Hematopoietic multipotent progenitor cell (in vitro differentiated cells): Measurements from ENCODE around the gene ADM. TPM values are rescaled to one million over a fixed set of nuclear protein-coding genes. Genes with fewer than 3 reads are reported as not detected.

Experiments used
- DNase-seq, 3 donors: peaks; one replicate each; pipeline ENCODE4 v3.0.0-alpha.2; 2011 to 2015; ENCODE audit warnings: low read depth in 2 of 3, low spot score in 2 of 3
- total RNA-seq: library from RNA; depleted of rRNA; stranded (reverse); fragments of >200 nt; gene quantifications from one replicate; pipeline ENCODE4 v1.2.3, GENCODE V29; 2012

The ADM gene
- total RNA-seq, 1 donor, result 3.2 TPM

- DNase-seq, result no peak
Observed at GRCh38 chr11:10326012-10326964, 21.4 kb downstream of the ADM start.

DNA sequence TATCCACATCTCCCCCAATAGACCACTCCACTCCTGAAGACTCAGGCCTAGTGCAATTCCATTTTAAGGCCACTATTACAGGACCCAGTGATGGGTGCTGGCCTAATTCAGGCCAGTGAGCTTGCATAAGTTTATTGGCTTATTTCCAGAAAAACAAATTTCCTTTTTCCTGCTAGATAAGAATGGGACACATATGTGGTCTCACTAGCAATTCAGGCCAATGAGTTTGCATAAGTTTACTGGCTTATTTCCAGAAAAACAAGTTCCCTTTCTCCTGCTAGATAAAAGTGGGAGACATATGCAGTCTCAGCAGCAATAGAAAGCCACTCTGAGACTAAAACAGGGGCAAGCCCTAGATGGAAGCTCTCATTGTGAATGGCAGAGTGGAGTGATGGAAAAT, 22.4 kb downstream of the ADM start:
- peak in 1 of 3 donors; percentile 60 for DNase-seq

DNA sequence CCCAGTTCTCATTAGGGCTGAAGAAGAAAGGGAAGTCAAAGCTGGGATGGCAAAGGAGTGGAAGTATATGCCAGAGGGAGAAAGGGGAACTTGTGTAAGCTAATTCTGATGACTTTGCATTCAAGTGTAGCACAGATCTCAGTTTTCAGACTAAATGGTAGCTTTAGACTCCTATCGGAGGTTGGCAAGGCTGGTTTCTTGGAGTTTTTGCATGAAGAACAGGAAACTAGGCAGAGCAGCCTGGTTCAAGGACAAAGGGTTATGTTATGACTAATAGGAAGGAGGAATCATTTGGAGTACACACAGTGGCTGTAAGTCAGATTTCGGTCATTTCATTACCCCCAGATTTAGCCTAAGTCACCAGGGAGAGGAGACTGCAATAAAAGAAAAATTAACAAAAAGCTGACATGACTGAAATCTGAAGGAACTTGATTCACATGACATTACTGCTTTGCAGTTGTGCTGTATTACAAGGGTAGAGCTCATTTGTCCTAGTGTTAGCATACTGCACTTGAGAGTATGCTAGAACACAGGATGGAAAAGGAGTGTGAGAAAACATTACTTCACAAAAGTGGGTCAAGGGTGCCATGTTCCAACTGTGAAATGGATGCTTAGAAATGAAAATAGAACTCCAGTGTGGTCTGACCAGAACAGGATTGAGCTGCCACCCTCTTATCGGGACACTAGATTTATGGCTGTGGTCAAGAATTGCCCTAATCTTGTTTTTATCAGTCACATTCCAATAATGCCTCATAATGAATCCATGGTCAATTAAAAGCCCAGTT, 23.6 kb downstream of the ADM start:
- no peak for DNase-seq

DNA sequence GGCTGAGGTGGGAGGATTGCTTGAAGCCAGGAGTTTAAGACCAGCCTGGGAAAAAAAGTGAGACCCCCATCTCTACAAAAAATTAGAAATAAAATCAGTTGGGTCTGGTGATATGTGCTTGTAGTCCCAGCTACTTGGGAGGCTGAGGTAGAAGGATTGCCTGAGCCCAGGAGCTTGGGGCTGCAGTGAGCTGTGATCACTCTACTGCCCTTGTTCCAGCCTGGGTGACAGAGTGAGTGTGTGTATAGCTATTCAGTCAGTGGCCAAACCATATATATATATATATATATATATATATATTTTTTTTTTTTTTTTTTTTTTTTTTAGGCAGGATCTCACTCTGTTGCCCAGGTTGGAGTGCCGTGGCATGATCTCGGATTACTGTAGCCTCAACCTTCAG, 24.5 kb downstream of the ADM start:
- no peak for DNase-seq

DNA sequence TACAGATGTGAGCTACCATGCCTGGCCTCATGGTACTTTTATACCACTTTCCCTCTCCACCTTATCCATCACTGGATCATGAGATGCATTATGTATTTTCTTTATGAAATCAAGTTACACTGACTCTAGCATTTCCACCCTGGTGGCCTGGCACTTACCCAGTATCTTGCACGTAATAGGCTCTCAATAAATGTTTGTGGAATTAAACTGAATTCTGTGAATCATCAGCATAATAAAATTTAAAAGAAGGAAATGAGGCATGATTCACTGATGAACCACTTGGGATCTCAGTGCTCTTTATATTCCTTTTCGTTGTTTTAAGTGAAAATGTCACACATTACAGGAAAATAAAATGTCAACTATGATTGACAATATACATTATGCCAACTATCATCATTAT, 25.1 kb downstream of the ADM start:
- DNase-seq, result no peak

- no peak for DNase-seq
Observed at GRCh38 chr11:10331548-10332289, 26.8 kb downstream of the ADM start.

GRCh38 chr11:10333490-10333889, 28.6 kb downstream of the ADM start:
- DNase-seq, result no peak

DNA sequence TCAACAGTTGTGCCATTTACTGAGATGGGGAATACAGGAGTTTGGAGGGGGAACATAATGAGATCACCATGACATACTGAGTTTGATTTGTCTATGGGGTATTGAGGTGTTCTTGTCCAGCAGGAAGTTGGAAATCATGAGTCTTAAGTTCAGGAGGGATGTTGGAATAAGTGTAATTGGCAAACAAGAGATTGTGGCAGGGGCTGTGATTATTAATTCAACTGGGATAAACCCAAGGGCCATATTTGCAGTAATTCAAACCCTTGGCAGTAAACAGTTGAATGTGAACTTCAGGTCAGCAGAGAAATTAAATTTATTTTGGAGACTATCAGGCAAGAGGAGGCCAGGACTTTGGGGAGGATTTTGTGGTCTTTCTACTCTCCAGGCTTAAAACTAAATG, 33.4 kb downstream of the ADM start:
- no peak for DNase-seq

DNA sequence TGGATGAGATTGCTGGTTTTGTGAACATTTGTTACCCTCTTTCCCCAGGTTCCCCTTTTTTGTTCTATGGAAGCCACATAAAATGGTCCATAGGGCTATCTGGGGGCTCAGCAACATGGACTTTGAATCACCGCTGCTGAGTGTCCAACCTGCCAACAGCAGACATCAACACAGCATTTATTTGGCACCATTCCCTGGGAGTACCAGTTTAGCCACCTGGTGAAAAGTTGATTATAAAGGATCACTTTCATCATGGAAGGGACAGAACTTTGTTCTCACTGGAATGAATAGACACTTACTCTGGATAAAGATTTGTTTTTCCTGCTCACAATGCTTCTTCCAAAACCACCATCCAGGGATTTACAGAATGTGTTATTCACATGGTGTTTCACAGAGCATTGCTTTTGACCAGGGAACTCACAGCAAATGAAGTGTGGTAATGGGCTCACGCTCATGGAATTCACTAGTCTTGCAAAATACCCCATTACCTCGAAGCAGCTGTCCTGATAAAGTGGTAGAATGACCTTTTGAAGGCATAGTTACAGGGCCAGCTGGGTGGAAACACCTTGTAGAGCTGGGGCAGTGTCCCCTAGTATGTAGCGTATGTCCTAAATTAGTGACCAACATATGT, 43.9 kb downstream of the ADM start:
- DNase-seq, result no peak

DNA sequence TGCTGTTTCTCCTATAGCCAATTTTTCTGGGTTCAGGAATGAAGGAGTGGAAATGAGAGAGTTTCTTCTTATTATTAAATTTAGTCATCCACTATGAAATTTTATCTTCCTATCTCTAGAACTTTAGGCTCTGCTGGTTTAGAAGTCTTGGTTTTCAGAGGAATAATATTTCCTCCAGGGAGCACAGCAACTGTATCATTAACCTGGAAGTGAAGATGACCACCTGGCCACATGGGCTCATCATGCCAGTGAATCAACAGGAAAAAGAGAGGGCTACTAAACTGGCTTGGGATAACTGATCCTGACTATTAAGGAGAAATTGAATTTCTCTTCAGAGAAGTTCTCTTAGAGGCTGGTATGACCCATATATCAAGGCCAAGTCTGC, 44.4 kb downstream of the ADM start:
- no peak for DNase-seq

- no peak for DNase-seq
Observed at GRCh38 chr11:10349806-10350205, 44.9 kb downstream of the ADM start.

DNA sequence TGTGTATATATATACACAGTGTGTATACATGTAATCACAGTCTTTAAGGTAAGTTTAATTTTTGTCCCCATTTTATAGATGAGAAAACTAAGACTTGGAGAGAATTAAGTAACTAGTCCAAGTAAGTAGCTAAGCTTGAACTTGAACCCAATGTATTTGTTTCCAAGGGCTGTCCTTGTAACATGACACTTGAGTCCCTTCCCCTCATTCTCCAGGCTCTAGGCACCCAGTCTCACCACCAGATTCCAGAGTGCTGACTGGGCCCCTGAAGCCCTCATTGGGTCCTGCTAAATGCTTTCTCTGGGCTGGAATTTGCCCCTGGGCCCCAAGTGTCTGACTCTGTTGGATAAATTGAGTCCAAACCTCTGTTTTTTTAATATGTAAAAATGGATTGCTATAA, 45.5 kb downstream of the ADM start:
- no peak for DNase-seq

- no peak for DNase-seq
Observed at GRCh38 chr11:10351435-10351764, 46.5 kb downstream of the ADM start.

GRCh38 chr11:10351765-10352641, 47.1 kb downstream of the ADM start:
- no peak for DNase-seq

GRCh38 chr11:10352921-10353550, 48.2 kb downstream of the ADM start:
- no peak for DNase-seq

GRCh38 chr11:10354389-10354788, 49.5 kb downstream of the ADM start:
- no peak for DNase-seq

- no peak for DNase-seq
Observed at GRCh38 chr11:10355257-10355661, 50.4 kb downstream of the ADM start.

- no peak for DNase-seq
Observed at GRCh38 chr11:10356161-10356560, 51.3 kb downstream of the ADM start.
